WERI-Rb-1 (cell line): ENCODE measurements around the gene AGO4.
"Not testable (repeated sequence)": the region's sequence is repeated elsewhere in the genome, so short reads cannot be mapped to it uniquely, and the experiment has no call there.

Experiments
- DNase-seq: peaks from one replicate; pipeline ENCODE4 v3.0.0-alpha.2; 2020
- H3K27ac ChIP-seq: fragments of 250-450 bp; sonication (Bioruptor Pico); 2 replicates; pipeline ENCODE4 v1.5.1; 2020; ENCODE audit warnings: mild to moderate bottlenecking, moderate library complexity
- H3K27me3 ChIP-seq: fragments of 250-450 bp; sonication (Bioruptor Pico); 2 replicates; pipeline ENCODE4 v1.5.1; 2021; ENCODE audit warnings: mild to moderate bottlenecking, low read depth, moderate library complexity; ENCODE audit not compliant: insufficient read depth, severe bottlenecking
- H3K36me3 ChIP-seq: fragments of 250-450 bp; sonication (Bioruptor Pico); 2 replicates; pipeline ENCODE4 v1.5.1; 2020; ENCODE audit warnings: mild to moderate bottlenecking, moderate library complexity
- H3K4me3 ChIP-seq: 2 replicates; pipeline ENCODE4 v1.5.1; 2011; ENCODE audit warnings: low read depth, mild to moderate bottlenecking, control low read depth, low read length
- H3K9me3 ChIP-seq: fragments of 250-450 bp; sonication (Bioruptor Pico); 2 replicates; pipeline ENCODE4 v1.5.1; 2021; ENCODE audit warnings: mild to moderate bottlenecking, moderate library complexity; ENCODE audit not compliant: severe bottlenecking
- TF ChIP-seq, protein P1 (sequence below): IDR thresholded peaks from 2 replicates; pipeline ENCODE4 v1.5.1; 2011; ENCODE audit warnings: low read depth, mild to moderate bottlenecking, control low read depth, inconsistent platforms, low read length

AGO4 gene

DNA sequence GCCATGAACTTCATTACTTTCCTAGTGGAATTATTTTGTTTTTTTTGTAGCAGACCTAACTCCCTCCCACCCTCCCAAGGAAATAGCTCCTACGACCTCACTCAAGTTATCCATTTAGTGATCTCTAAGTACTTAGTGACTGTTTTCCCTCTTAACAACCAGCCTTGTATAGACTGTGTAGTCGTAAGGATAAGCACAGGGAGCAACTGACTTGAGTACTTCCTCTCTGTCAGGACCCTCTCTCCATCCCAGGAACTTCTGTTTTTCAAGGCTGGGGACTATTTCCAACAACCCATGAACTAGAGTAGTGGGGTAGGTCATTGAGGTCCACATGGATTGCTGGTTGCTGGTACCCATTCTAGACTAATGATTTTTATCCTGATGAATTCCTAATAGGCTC lies 77.1 kb downstream of the AGO4 start:
- TF ChIP-seq, protein P1, sequence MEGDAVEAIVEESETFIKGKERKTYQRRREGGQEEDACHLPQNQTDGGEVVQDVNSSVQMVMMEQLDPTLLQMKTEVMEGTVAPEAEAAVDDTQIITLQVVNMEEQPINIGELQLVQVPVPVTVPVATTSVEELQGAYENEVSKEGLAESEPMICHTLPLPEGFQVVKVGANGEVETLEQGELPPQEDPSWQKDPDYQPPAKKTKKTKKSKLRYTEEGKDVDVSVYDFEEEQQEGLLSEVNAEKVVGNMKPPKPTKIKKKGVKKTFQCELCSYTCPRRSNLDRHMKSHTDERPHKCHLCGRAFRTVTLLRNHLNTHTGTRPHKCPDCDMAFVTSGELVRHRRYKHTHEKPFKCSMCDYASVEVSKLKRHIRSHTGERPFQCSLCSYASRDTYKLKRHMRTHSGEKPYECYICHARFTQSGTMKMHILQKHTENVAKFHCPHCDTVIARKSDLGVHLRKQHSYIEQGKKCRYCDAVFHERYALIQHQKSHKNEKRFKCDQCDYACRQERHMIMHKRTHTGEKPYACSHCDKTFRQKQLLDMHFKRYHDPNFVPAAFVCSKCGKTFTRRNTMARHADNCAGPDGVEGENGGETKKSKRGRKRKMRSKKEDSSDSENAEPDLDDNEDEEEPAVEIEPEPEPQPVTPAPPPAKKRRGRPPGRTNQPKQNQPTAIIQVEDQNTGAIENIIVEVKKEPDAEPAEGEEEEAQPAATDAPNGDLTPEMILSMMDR: no peak
- Histone ChIP-seq H3K27me3 (no peaks in the 10 kb centered on the region), H3K9me3 (no peaks in the 10 kb centered on the region), H3K4me3 (no peak overlapping the region), H3K36me3 (peaks cover 37% of the 10 kb centered on the region), H3K27ac (peak overlapping the region; percentile 81)
- DNase-seq: no peak

DNA sequence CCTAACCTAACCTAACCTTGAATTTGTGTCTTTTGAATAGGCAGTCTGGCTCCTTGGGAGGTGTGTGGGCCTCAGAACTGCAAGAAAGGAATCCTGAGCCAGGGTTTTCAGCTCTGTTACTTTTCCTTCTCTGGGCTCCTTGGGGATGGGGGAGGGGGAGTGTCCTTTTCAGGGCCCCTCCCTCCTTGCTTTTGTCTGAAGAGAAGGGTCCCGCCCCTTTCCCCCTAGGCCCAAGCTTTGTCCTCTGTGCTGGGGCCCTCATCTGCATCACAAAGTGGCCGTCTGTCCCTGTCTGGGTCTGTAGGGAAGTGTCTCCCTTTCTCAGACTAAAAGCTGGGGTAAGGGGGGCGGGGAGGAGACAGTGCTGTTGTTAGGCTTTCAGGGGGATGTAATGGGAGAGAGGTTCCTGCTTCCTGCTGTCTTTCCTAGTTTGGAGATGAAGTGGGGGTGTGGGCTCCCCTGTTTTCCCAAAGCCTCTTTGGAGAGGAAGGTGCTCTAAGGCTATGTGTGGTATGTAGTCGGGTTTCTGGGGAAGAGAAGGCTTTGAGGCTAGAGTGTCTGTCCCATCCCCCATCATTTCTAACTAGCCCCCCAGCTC lies 78.2 kb downstream of the AGO4 start:
- Histone ChIP-seq H3K9me3 (no peaks in the 10 kb centered on the region), H3K27ac (peak overlapping the region; percentile 81), H3K4me3 (peak overlapping the region; percentile 15), H3K36me3 (peaks cover 48% of the 10 kb centered on the region), H3K27me3 (no peaks in the 10 kb centered on the region)
- TF ChIP-seq, protein P1: no peak
- DNase-seq: peak; percentile 83

DNA sequence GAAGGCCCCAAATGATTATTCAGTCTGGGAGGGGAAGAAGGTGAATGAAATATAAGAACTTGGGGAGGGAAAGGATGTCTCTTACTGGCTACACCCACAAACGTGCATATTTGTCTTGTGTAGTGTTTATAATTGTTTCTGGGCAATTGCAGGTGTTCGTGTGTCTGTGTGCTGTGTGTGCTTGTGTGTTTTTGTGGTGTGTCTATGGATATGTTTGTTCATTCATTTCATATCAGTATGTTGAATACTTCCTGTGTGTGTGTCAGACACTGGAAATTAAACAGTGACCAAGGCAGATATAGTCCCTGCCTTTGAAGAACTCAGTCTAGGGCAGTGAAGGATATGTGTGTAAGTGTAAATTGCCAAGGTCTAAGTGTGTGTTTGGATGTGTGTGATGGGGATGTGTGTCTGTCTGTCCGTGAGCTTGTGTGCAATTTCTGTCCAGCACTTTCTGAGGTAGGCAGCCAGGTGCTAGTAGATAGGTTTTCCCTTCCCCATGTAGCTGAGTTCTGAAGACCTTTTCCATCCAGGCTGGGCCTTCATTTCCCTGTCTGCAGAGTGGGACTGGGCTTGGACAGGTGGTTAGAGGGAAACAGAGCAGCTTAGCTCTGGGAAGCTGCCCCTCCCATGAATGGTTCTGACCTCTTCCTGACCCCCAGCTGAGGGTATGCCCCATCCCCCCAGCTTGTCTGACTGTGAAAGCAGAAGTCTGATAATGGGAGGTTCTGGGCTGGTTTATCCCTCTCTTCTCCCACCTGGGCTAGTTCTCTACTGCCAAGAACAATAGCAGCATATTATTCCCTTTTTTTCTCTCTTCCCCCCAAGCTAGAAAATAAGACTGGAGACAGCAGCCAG lies 79.0 kb downstream of the AGO4 start:
- Histone ChIP-seq H3K4me3 (peak overlapping the region; percentile 15; the same call in 1 of the 2 replicates), H3K27ac (peak overlapping the region; percentile 81)
- TF ChIP-seq, protein P1: no peak

DNA sequence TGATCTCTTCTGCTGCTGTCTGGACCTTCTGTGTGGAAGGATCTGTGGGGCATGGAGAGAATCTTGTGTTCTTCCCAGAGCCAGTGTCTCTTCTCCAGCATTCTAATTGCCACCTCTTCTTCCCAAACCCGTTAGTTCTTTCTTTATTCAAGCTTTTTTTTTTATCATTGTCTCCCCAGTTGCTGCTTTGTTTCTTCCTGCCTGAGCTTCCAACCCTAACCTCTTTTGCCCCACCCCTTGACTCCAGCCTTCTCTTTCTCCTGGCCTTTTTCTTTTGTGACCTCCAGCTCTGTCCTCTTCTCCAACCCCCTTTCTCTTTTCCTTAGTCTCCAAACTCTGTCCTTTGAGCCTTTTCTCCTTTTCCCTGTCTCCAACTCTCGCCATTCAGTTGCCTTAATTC lies 79.7 kb downstream of the AGO4 start:
- peaks cover 63% of the 10 kb centered on the region for H3K36me3 ChIP-seq
- no peak overlapping the region for H3K4me3 ChIP-seq
- TF ChIP-seq, protein P1: no peak
- H3K27me3 ChIP-seq: no peaks in the 10 kb centered on the region
- H3K27ac ChIP-seq: peak overlapping the region; percentile 81
- H3K9me3 ChIP-seq: no peaks in the 10 kb centered on the region
- DNase-seq: no peak

More for the DNA sequence above, 79.0 kb downstream of the AGO4 start:
- DNase-seq: peak; percentile 90
- H3K9me3 ChIP-seq: no peaks in the 10 kb centered on the region
- no peaks in the 10 kb centered on the region for H3K27me3 ChIP-seq
- peaks cover 56% of the 10 kb centered on the region for H3K36me3 ChIP-seq

DNA sequence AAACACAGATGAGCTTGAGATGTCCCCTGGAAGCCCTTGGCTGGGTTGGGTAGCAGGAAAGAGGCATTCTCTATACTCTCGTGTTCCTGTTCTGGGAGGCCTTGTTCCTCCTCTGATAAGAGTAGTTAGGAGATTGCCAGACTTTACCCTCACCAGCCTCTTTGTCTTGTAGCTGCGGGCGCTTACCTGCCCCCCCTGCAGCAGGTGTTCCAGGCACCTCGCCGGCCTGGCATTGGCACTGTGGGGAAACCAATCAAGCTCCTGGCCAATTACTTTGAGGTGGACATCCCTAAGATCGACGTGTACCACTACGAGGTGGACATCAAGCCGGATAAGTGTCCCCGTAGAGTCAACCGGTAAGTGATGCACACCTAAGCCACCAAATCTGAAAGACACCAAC lies 80.4 kb downstream of the AGO4 start:
- Histone ChIP-seq H3K4me3 (no peak overlapping the region), H3K36me3 (peaks cover 69% of the 10 kb centered on the region), H3K27me3 (no peaks in the 10 kb centered on the region), H3K27ac (peak overlapping the region; percentile 81; the same call in 1 of the 2 replicates), H3K9me3 (no peaks in the 10 kb centered on the region)
- DNase-seq: no peak
- TF ChIP-seq, protein P1: no peak

DNA sequence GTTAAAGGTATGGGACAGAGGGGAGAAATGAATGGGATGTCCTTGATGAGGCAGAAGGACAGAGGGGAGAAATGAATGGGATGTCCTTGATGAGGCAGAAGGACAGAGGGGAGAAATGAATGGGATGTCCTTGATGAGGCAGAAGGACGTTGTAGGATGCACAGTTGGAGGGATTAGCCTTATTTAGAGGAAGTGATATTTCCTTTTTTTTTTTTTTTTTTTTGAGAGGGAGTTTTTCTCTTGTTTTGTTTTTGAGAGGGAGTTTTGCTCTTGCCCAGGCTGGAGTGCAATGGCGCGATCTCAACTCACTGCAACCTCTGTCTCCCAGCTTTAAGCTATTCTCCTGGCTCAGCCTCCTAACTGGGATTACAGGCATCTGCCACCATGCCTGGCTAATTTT lies 81.2 kb downstream of the AGO4 start:
- H3K9me3 ChIP-seq, H3K27me3 ChIP-seq, H3K27ac ChIP-seq, DNase-seq, H3K4me3 ChIP-seq: not testable (repeated sequence)
- peaks cover 72% of the 10 kb centered on the region for H3K36me3 ChIP-seq
